GM23248 (cell line): ENCODE data around the gene CLDN22. TPM values are rescaled to one million over a fixed set of nuclear protein-coding genes. Genes with fewer than 3 reads are reported as not detected.

Experiments
- DNase-seq: peaks from one replicate; pipeline ENCODE4 v3.0.0-alpha.2; 2015
- H2AFZ ChIP-seq: fragments of 200-600 bp; sonication (generic); 2 replicates; pipeline ENCODE4 v1.6.1; 2016; ENCODE audit warnings: antibody characterized with exemption
- H3F3A ChIP-seq: fragments of 200-600 bp; sonication (generic); 2 replicates; pipeline ENCODE4 v1.6.1; 2016; ENCODE audit warnings: mild to moderate bottlenecking, antibody characterized with exemption, mixed run types; ENCODE audit not compliant: insufficient read depth
- H3K27ac ChIP-seq: fragments of 200-600 bp; sonication (generic); 2 replicates; pipeline ENCODE4 v1.5.1; 2016; ENCODE audit warnings: mild to moderate bottlenecking
- H3K27me3 ChIP-seq: fragments of 200-600 bp; sonication (generic); replicated peaks from 2 replicates; pipeline ENCODE4 v1.6.1; 2016; ENCODE audit warnings: mild to moderate bottlenecking; ENCODE audit not compliant: insufficient read depth
- H3K36me3 ChIP-seq: fragments of 200-600 bp; sonication (generic); 2 replicates; pipeline ENCODE4 v1.6.1; 2016; ENCODE audit warnings: low read depth, mild to moderate bottlenecking
- H3K4me1 ChIP-seq: fragments of 200-600 bp; sonication (generic); 2 replicates; pipeline ENCODE4 v1.6.1; 2016; ENCODE audit warnings: mild to moderate bottlenecking; ENCODE audit not compliant: insufficient read depth
- H3K4me2 ChIP-seq: fragments of 200-600 bp; sonication (generic); one replicate; pipeline ENCODE4 v1.6.1; 2016; ENCODE audit warnings: mild to moderate bottlenecking; ENCODE audit not compliant: unreplicated experiment
- H3K4me3 ChIP-seq: fragments of 200-600 bp; sonication (generic); 2 replicates; pipeline ENCODE4 v1.5.1; 2016; ENCODE audit warnings: mild to moderate bottlenecking
- H3K79me2 ChIP-seq: fragments of 200-600 bp; sonication (generic); 2 replicates; pipeline ENCODE4 v1.6.1; 2016; ENCODE audit warnings: mild to moderate bottlenecking; ENCODE audit not compliant: insufficient read depth
- H3K9ac ChIP-seq: fragments of 200-600 bp; sonication (generic); 2 replicates; pipeline ENCODE4 v1.6.1; 2016; ENCODE audit warnings: mild to moderate bottlenecking
- H3K9me2 ChIP-seq: fragments of 200-600 bp; sonication (generic); 2 replicates; pipeline ENCODE4 v1.6.1; 2016; ENCODE audit warnings: mixed run types, mild to moderate bottlenecking, moderate library complexity; ENCODE audit not compliant: insufficient read depth
- H3K9me3 ChIP-seq: fragments of 200-600 bp; sonication (generic); one replicate; pipeline ENCODE4 v1.6.1; 2017; ENCODE audit warnings: low read depth
- H4K20me1 ChIP-seq: fragments of 200-600 bp; sonication (generic); 2 replicates; pipeline ENCODE4 v1.6.0; 2016; ENCODE audit not compliant: insufficient read depth
- EZH2 ChIP-seq: fragments of 200-600 bp; sonication (generic); IDR thresholded peaks from 2 replicates; pipeline ENCODE4 v1.6.1; 2018; ENCODE audit warnings: antibody characterized with exemption, mild to moderate bottlenecking; ENCODE audit not compliant: insufficient read depth, poor library complexity, severe bottlenecking
- EZH2phosphoT487 ChIP-seq: fragments of 200-600 bp; sonication (generic); IDR thresholded peaks from 2 replicates; pipeline ENCODE4 v1.6.1; 2018; ENCODE audit warnings: antibody characterized with exemption, moderate library complexity, mild to moderate bottlenecking, low read depth; ENCODE audit not compliant: insufficient read depth
- WGBS, 2 experiments: methylation state at CpG; one replicate each; pipeline ENCODE4 v1.1.6; 2015 to 2017; ENCODE audit warnings: low lambda C conversion rate in 2 of 2, low coverage in 1 of 2; ENCODE audit errors: missing lambda C conversion rate in 2 of 2; 5-methylcytosine and 5-hydroxymethylcytosine counted together
- in situ Hi-C: fragments of 300-500 bp; cut with MboI; formaldehyde crosslinking; loops from 2 replicates; pipeline ENCODE4 v1.15.0; 2020
- polyA plus RNA-seq: library from polyadenylated mRNA; unstranded; fragments of >200 nt; fragmentation: Nextera tagmentation; extraction: Ambion mirVana; gene quantifications from 2 replicates; pipeline ENCODE4 v1.2.1, GENCODE V29; 2016
- total RNA-seq: library from RNA; depleted of rRNA; stranded (reverse); fragments of >200 nt; shearing (Covaris generic); gene quantifications from 2 replicates; pipeline ENCODE4 v1.2.3, GENCODE V29; 2014

CLDN22 gene
- total and polyA plus RNA-seq, 2 experiments from 2014 or later: not detected

DNA sequence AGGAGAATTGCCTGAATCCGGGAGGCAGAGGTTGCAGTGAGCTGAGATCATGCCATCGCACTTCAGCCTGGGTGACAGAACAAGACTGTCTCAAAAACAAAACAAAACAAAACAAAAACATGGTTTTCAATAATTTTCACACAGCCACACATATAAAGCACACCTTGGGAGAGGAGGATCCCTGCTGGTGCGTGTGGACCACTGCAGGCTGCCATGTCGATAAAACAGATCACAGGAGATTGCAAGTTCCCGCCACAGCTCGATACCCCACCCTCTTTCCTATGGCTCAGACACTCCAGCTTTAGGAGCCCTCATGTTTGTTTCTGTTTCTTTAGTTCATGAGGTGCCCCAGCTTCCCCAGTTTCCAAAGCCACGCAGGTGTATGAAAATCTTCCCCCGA, 33.5 kb upstream of the CLDN22 start:
- Histone ChIP-seq H3K36me3 (no peaks in the 10 kb centered on the region), H3K27me3 (no peaks in the 10 kb centered on the region), H3K9me2 (no peaks in the 10 kb centered on the region), H3K79me2 (no peaks in the 10 kb centered on the region), H3K9ac (no peak overlapping the region), H3K27ac (no peak overlapping the region), H3K9me3 (no peaks in the 10 kb centered on the region), H3K4me2 (no peak overlapping the region), H4K20me1 (no peaks in the 10 kb centered on the region), H2AFZ (no peak overlapping the region), H3K4me1 (peaks cover 32% of the 10 kb centered on the region), H3F3A (peaks cover 38% of the 10 kb centered on the region), H3K4me3 (no peak overlapping the region)
- no peak for DNase-seq
- TF ChIP-seq EZH2phosphoT487 (no peak), EZH2 (no peak)
- in situ Hi-C loops: no loop called here
- WGBS, 2 experiments: 94% methylated on average over 8 of the region's 8 CpGs

GRCh38 chr4:183352546-183352945, 32.5 kb upstream of the CLDN22 start:
- TF ChIP-seq EZH2: no peak
- no peak for TF ChIP-seq EZH2phosphoT487
- no peaks in the 10 kb centered on the region for H3K27me3 ChIP-seq
- no peaks in the 10 kb centered on the region for H3K9me3 ChIP-seq
- no peak overlapping the region for H3K9ac ChIP-seq
- H4K20me1 ChIP-seq: no peaks in the 10 kb centered on the region
- no peaks in the 10 kb centered on the region for H3K79me2 ChIP-seq
- in situ Hi-C loops: no loop called here
- DNase-seq: no peak
- no peak overlapping the region for H3K27ac ChIP-seq
- 95 to 98% methylated on average over 5 of the region's 5 CpGs for WGBS, 2 experiments
- peaks cover 42% of the 10 kb centered on the region for H3K4me1 ChIP-seq
- H3K36me3 ChIP-seq: no peaks in the 10 kb centered on the region
- H2AFZ ChIP-seq: no peak overlapping the region
- H3K9me2 ChIP-seq: no peaks in the 10 kb centered on the region
- no peak overlapping the region for H3K4me2 ChIP-seq
- no peak overlapping the region for H3K4me3 ChIP-seq
- peaks cover 46% of the 10 kb centered on the region for H3F3A ChIP-seq

DNA sequence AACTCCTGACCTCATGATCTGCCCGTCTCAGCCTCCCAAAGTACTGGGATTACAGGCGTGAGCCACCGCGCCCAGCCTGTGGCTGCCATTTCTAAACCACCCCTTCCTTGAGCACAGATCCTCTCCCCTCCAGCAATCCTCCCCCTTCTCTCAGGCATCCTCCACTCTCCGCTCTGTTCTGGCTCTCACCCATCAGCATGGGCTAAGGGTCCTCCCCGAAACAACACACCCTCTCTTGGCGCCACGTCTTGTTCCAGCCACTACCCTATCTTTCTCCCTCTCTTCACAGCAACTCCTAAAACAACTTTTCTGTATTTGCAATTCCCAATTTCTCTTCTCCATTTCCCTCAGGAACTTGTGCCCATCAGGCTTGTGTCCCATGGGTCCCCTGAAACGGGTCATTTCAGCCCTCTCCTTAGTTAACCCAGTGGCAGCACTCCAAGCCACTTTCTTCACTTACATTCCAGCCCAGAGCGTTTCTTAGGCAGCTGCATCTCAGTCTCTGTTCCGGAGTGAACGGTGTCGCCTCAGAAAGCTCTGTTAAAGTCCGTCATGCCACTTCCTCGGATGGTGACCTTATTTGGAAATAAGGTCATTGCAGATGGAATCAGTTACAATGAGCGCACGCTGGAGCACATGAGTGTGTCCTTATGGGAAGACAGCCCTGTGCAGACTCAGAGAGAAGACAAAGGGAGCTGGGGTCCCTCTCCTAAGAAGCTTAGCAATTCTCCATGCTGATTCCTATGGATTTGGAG, 30.4 kb upstream of the CLDN22 start:
- peak; percentile 80 for DNase-seq
- TF ChIP-seq EZH2phosphoT487 (no peak), EZH2 (no peak)
- no peaks in the 10 kb centered on the region for H4K20me1 ChIP-seq
- peaks cover 38% of the 10 kb centered on the region for H3K4me1 ChIP-seq
- H3K9ac ChIP-seq: peak overlapping the region; percentile 87
- peak overlapping the region; percentile 98 for H3K27ac ChIP-seq
- H3K9me2 ChIP-seq: no peaks in the 10 kb centered on the region
- H2AFZ ChIP-seq: peak overlapping the region; percentile 72
- peaks cover 38% of the 10 kb centered on the region for H3F3A ChIP-seq
- 20 to 25% methylated on average over 16 to 17 of the region's 17 CpGs for WGBS, 2 experiments
- in situ Hi-C loops: no loop called here
- no peaks in the 10 kb centered on the region for H3K79me2 ChIP-seq
- H3K9me3 ChIP-seq: no peaks in the 10 kb centered on the region
- H3K4me2 ChIP-seq: peak overlapping the region; percentile 97
- no peaks in the 10 kb centered on the region for H3K27me3 ChIP-seq
- peak overlapping the region; percentile 70 for H3K4me3 ChIP-seq
- H3K36me3 ChIP-seq: no peaks in the 10 kb centered on the region

DNA sequence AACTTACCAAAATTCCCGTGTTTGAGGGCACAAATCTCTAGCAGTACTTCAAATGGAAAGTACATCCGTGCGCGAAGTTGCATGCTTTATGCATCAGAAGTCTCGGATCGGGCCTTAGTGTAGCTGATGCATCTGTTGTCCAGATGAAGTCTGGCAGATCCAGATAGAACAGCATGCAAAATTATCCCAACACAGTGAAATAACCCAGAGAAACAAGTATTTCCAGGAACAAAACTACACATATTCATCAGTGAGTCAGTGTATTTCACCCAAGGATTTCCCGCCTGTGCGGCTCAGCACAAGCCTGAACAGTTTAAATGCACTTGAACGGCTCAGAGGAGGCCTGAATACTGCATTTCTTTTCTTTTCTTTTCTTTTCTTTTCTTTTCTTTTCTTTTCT, 29.6 kb upstream of the CLDN22 start:
- Histone ChIP-seq H2AFZ (peak overlapping the region; percentile 11; the same call in 1 of the 2 replicates), H3K9ac (peak overlapping the region; percentile 87), H3K36me3 (no peaks in the 10 kb centered on the region), H3K4me1 (peaks cover 32% of the 10 kb centered on the region), H3K9me2 (no peaks in the 10 kb centered on the region), H3K27ac (peak overlapping the region; percentile 98), H3K27me3 (no peaks in the 10 kb centered on the region), H3K4me3 (peak overlapping the region; percentile 70), H3K9me3 (no peaks in the 10 kb centered on the region), H4K20me1 (no peaks in the 10 kb centered on the region), H3K79me2 (no peaks in the 10 kb centered on the region), H3F3A (peaks cover 31% of the 10 kb centered on the region), H3K4me2 (peak overlapping the region; percentile 97)
- 3 to 5% methylated on average over 9 of the region's 9 CpGs for WGBS, 2 experiments
- peak; percentile 89 for DNase-seq
- in situ Hi-C loops: no loop called here
- TF ChIP-seq EZH2 (no peak), EZH2phosphoT487 (no peak)
